ENCODE results near the gene CCDC167. TPM values are rescaled to one million over a fixed set of nuclear protein-coding genes. Genes with fewer than 3 reads are reported as not detected.
A peak's percentile ranks its signal among the peaks of the same experiment; 100 is the strongest.

The CCDC167 gene
- total RNA-seq, 1 donor from 2014 or later = 73.1 TPM

- peak overlapping the region; percentile 98 for H3K27ac Mint-ChIP-seq (ENCODE audit: unreplicated experiment)
- TF ChIP-seq CTCF (conservative IDR thresholded peaks at IDR 0.05) = no peak
These were observed 558 bp upstream of the CCDC167 start for GRCh38 chr6:37500294-37500608.

GRCh38 chr6:37496951-37497885, 2.5 kb downstream of the CCDC167 start:
- no peak for TF ChIP-seq CTCF (conservative IDR thresholded peaks at IDR 0.05)
- peak overlapping the region; percentile 76 for H3K4me3 Mint-ChIP-seq

More at GRCh38 chr6:37500294-37500608, 558 bp upstream of the CCDC167 start:
- Mint-ChIP-seq H3K27me3 (ENCODE audit: low read depth) (no peaks in the 10 kb centered on the region), H3K4me3 (peak overlapping the region; percentile 92), H3K4me1 (peaks cover 39% of the 10 kb centered on the region), H3K9me3 (no peaks in the 10 kb centered on the region), H3K36me3 (ENCODE audit: low read depth) (no peaks in the 10 kb centered on the region)
- DNase-seq (ENCODE audit: low read depth, low spot score) = no peak

GRCh38 chr6:37495244-37495934, 4.3 kb downstream of the CCDC167 start:
- Mint-ChIP-seq H3K36me3 (ENCODE audit: low read depth) (no peaks in the 10 kb centered on the region), H3K27ac (ENCODE audit: unreplicated experiment) (no peak overlapping the region), H3K4me1 (peaks cover 61% of the 10 kb centered on the region), H3K4me3 (peak overlapping the region; percentile 48), H3K27me3 (ENCODE audit: low read depth) (no peaks in the 10 kb centered on the region), H3K9me3 (no peaks in the 10 kb centered on the region)
- no peak for TF ChIP-seq CTCF (conservative IDR thresholded peaks at IDR 0.05)
- DNase-seq (ENCODE audit: low read depth, low spot score) = no peak

More at GRCh38 chr6:37496951-37497885, 2.5 kb downstream of the CCDC167 start:
- DNase-seq (ENCODE audit: low read depth, low spot score) = no peak
- Mint-ChIP-seq H3K9me3 (no peaks in the 10 kb centered on the region), H3K4me1 (peaks cover 53% of the 10 kb centered on the region), H3K36me3 (ENCODE audit: low read depth) (no peaks in the 10 kb centered on the region), H3K27ac (ENCODE audit: unreplicated experiment) (no peak overlapping the region), H3K27me3 (ENCODE audit: low read depth) (no peaks in the 10 kb centered on the region)

GRCh38 chr6:37493661-37493995, 6.1 kb downstream of the CCDC167 start:
- Mint-ChIP-seq H3K9me3 (no peaks in the 10 kb centered on the region), H3K27ac (ENCODE audit: unreplicated experiment) (no peak overlapping the region), H3K4me3 (no peak overlapping the region), H3K36me3 (ENCODE audit: low read depth) (no peaks in the 10 kb centered on the region), H3K4me1 (peaks cover 55% of the 10 kb centered on the region), H3K27me3 (ENCODE audit: low read depth) (no peaks in the 10 kb centered on the region)
- no peak for TF ChIP-seq CTCF (conservative IDR thresholded peaks at IDR 0.05)
- DNase-seq (ENCODE audit: low read depth, low spot score) = no peak

- no peak for DNase-seq (ENCODE audit: low read depth, low spot score)
- H3K4me3 Mint-ChIP-seq = no peak overlapping the region
- no peak overlapping the region for H3K27ac Mint-ChIP-seq (ENCODE audit: unreplicated experiment)
- H3K36me3 Mint-ChIP-seq (ENCODE audit: low read depth) = no peaks in the 10 kb centered on the region
- H3K27me3 Mint-ChIP-seq (ENCODE audit: low read depth) = no peaks in the 10 kb centered on the region
- peaks cover 56% of the 10 kb centered on the region for H3K4me1 Mint-ChIP-seq
- H3K9me3 Mint-ChIP-seq = no peaks in the 10 kb centered on the region
- TF ChIP-seq CTCF (conservative IDR thresholded peaks at IDR 0.05) = no peak
These were observed 6.6 kb downstream of the CCDC167 start for GRCh38 chr6:37492991-37493660.
